Cerebellar nuclear complex (tissue), 1 donor: ENCODE results near the gene PMP22.
"Not testable (repeated sequence)": the region's sequence is repeated elsewhere in the genome, so short reads cannot be mapped to it uniquely, and the experiment has no call there.

Experiments used
- DNase-seq, 2 experiments: peaks; one replicate each; lab custom pipeline; 2025; lab: John Stamatoyannopoulos, UW

PMP22 gene

DNA sequence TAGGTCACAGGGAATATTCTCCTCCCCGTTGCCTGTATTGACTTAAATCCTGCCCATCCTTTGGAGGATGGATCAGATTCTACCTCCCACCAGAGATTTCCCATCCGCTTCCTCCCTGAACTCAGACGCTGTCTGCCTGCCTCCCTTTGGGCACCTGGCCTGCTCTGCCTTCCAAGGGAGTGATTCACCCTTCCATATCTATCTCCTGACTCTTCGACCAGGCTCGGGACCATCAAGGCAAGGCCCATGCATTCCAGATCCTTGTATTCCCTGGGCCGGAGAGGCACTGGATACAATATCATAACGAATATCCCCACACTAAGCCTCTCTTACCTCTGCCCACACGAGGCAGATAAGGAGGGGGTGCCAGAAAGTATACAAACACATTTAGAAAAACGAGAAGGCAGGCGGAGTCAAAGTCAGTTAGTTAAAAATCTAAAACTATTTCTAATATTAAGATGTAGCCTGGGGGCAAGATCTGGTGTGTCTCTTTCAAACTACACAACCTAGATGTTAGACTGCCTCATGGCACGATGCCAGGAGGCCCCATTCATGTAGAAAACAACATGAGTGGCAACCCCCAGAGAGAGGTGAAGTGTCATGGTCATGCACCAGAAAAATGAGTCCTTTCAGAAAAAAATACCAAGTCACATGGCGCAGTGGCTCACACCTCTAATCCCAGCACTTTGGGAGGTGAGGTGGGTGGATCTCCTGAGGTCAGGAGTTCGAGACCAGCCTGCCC, 9.2 kb downstream of the PMP22 start:
- no peak for DNase-seq

DNA sequence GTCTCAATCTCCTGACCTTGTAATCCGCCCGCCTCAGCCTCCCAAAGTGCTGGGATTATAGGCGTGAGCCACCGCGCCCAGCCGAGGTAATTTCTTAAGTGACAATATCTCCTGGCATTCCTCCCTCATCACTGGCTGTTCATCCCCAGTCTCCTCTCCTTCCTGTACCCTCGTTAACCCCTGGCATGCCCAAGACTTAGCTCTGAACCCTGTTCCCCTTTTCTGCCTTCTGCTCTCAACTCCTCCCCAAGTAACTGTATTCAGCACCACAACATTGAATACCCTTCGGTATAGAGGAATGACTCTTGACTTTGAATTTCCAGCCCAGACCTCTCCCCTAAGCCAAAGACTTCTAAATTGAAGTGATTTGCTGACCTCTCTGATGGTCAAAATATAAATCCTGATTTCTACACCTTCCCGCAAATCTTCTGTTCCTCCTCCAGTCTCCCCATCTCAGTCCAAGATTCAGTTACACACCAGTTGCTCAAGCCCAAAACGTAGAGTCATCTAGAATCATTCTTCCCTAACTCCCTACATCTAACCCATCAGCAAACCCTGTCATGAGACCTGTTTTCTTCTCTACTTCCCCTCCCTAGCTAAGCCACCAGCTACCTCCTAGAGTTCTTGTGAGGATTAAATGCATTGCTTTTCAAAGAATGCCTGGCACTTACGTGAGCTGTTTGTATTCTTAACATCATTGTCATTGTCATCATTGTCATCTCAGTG, 14.8 kb downstream of the PMP22 start:
- DNase-seq, result no peak

DNA sequence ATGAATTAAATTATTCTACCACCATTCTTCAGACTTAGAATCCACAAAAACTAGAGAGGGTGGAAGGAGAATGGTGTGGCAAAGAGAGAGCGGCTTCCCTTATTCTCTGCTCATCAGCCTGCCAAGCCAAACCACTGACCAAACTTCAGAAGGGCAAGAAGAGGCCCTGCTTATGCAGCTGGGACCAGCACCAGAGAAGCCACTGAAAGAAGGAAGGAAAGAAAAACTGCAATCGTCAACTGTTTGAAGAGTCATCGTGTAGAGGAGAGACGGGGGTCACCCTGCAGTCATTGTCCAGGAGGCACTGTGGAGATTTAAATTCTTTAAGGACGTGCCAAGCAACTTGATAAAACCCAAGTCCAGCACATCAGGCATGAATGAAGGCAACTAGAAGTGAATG, 15.6 kb downstream of the PMP22 start:
- DNase-seq, result no peak

DNA sequence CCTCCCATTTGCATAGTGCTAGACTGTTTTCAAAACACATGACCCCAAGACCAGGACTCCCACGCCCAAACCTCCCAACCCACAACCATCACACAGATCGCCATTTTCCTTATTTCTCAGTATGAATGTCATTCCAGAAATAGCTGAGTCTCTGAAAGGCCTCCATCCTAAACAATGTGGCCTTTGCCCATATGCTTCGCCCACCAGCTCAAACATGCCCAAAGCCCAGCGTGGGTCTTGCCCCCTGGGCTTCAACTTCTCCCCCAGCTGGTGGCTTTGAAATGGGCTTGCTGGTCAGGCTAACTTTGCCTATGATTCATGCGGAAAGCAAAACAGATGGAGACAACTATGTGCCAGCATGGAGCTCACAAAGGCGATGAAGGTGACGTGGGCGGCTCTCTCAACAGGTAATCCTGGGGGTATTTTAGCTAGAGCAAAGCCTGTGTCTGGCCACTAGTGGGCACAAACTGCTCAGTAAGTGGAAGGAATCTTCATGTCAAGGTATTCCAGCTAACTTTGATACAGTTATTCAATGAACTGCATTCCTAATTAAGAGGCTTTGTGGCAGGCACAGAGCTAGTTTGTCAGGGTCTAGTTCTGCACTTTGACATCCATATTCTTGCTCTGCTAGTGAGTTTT, 17.1 kb downstream of the PMP22 start:
- no peak for DNase-seq

DNA sequence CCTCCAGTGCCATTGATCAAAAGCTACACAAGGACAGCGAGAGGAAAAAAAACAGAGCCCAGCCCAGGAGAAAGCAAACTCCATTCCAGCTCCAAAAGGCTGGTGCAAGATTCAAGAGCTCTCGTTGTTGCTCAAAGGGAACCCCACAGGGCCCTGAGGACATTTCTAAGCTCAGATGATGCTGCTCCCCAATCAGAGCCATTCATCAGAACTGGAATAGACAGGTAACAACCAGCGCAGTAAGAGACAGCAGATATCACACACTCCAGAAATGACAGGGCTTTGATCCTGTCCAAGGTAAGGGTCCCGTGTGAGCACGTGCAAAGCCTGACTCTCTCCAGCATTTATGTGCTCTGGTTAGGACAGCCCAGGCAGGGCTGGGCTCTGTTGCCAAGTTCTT, 20.1 kb downstream of the PMP22 start:
- DNase-seq, result no peak

DNA sequence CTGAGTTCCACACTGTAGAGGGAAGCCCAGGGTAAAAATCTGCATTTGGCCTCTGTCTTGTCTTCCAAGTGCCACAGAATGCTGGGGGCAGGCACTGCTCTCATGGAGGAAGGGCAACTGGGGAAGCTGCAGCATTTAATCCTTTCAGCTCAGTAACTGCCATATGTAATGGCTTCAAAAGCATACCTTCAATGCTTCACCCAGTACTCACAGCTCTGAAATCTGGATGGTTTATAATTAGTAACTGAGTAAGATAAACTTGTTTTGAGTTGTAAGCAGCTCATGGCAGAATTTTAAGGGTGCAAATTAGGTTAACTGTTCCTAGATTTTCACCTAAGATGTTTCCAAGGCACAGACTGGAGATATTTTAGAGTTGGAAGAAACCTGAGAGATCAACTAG, 24.5 kb downstream of the PMP22 start:
- DNase-seq, result no peak

DNA sequence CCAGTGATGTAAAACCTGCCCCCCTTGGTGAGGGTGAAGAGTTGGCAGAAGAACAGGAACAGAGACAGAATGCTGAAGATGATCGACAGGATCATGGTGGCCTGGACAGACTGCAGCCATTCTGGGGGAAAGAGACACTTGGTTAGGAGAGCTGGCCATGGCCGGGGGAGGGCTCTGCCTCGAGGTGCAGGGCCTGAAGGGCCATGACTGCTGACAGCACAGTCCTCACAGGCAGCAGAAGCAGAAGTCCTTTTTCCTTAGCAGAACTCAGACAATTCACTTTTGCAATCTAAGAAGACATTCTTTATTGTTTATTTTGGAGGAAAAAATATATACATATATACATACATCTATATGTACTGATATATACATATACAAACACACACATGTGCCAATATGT, 25.6 kb downstream of the PMP22 start:
- DNase-seq, result no peak

DNA sequence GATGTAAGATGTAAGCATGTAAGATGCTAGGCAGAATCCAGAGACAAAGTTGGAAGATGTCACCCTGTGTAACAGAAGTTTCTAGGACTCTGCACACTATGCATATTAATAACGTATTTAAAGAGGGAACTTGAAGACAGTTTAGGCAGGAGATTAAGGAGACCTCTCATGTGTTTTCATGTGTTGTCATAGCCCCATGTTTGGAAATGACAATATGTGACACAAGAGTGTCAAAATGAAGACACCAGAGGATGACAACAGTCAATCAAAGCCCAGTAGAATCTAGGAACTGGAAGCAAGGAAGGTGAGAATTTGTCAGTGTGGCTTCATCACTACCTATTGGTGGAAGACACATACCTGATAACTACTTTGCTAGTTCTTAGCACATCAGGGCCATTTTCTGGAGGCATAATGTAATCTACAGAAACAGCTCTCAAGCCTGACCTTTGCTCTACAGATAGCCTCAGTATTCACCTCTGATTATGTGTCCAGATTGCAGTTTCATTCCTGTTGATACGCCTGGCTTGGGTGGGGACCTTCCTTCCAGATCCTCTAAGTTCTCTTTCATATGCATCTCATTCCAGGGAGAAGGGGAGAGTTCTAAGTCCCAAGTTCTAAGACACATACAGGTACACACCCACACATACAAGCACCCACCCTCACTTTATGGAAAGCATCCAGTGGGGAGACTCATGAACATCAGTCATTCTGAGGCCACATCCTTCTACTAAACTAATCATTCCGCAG, 26.3 kb downstream of the PMP22 start:
- DNase-seq, result no peak

DNA sequence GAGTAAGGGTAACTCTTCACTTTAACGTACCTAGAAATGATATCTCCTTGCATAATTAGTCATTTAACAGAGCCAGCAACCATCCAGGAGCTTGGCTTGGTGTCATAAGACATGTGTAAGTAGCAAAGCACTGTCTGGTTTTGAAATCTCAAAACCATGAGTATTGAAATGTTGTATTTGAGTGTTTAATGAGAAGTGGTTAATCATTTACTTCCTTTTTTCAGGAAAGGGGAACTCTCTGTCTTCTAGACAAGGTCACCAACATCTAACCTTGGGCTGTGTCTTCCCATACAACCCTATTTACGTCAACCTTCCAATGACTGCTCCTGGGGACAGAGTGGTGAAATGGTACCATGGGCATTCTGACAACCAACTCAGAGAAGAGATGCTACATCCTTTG, 27.1 kb downstream of the PMP22 start:
- no peak for DNase-seq

DNA sequence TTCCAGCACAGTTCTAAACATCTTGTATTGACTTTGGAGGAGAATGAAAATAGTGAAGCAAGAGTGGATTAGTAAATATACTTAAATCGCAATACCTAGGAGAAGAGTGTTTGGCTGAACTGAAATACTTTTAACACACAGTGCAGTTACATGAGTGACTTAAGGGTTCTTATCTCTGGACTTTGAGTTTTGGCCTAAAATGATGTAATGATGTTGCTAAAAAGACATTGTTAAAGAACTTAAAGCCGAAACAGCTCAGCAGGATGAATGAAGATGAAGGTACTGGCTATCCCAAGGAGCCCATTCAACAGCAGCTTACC, 28.1 kb downstream of the PMP22 start:
- DNase-seq, result no peak

DNA sequence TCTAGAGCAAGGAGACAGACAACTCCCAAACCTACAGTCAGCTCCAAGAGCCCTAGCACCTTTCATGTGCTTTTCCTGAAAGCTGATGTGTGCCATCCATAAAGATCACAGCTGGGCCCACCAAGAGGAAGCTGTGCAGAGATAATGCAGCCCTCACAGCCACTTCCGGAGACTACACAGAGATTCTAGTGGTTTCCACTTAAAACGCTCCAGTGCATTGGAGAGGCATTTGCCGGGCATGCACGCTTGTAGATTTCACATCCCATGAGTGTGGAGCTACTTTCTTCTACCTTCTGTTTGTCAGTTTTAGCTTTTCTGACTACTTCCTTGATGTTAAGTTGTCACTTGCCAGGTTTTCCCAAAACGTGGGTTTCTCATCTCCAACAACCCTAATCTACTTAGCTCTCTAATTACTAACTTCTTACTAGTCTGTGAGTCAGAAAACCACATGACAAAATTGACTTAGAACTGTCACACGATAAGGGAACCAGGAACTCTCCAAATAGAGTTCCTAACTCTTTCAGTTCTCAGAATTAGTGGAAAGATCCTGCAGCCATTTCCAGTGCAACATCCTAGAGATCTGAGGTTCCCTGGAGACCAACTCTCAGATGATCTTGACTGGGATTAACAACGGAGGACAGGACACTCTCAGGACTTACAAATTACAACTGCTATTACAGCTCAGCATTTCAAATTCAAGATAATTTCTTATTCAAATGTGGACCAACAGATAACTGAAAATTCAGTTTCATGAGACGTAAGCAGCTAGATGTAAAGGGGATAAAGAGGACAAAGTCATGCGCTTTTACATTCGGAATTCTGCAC, 28.6 kb downstream of the PMP22 start:
- no peak for DNase-seq

DNA sequence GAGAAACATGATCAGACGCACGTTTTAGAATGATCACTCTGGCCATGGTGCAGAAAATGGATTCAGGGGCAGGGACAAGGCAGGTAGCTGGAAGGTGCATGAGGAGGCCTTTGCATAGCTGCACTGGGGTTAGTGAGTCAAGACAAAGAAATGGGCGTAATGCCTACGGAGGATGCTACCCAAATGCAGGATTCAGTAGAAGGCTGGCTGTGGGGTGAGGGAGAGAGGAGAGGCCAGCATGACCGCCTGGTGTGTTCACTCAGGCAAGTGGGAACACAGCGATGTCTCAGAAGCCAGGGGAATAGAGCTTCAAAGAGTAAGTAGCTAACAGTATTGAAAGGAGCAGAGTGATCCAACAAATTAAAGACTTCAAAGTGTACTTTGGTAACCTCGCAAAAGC, 31.2 kb downstream of the PMP22 start:
- no peak for DNase-seq

DNA sequence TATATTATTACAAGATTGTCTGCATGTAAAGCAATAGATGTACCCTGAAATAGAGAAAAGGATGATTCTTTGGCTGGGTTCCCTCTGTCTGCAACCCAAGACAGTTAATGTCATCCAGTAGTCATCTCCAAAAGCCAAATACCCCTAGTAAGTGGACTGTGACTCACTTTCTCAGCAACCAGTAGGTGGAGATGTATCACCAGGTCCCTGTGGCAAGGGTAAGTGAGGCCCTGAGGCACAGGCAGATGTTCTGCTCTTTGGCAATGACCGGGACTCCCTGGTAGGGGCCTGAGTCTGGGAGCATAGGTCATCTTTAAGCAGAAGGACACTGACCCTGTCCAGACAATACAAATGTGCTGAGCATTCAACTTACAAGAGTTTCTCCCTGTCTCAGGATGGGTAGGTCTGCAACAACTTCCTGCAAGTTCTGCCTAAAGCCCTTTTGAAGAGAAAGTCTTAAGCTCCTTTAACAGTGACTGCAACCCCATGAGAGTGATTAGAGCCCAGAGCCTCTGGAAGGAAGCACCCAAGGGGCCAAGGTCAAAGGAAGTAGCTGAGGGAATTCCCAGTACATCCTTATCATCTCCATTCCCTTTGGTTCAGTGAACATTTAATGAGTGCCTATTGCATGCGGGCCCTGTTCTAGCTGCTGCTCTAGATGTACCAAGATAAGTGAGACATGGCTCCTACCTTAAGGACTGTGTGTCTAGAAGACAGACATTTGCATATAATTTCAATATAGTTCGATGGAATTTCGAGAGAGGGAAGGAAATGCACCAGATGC, 31.9 kb downstream of the PMP22 start:
- no peak for DNase-seq

DNA sequence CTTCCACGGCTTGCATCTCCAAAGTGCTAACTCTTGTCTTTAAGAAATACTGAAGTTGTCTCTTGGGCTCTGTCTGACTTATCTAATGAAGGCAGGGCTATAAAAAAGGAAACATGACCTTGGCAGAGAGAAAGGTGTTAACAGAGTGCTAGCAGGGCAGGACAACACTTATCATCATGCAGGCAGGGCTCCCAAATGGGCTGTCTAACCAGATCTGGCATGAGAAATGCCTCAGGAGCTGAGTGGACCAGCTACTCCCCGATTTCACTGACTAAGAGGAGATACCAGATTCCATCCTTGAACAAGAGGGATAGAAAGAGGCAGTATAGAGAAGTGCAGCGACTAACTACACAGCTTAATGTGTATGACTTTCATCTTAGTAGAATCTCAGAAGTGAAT, 32.6 kb downstream of the PMP22 start:
- no peak for DNase-seq

DNA sequence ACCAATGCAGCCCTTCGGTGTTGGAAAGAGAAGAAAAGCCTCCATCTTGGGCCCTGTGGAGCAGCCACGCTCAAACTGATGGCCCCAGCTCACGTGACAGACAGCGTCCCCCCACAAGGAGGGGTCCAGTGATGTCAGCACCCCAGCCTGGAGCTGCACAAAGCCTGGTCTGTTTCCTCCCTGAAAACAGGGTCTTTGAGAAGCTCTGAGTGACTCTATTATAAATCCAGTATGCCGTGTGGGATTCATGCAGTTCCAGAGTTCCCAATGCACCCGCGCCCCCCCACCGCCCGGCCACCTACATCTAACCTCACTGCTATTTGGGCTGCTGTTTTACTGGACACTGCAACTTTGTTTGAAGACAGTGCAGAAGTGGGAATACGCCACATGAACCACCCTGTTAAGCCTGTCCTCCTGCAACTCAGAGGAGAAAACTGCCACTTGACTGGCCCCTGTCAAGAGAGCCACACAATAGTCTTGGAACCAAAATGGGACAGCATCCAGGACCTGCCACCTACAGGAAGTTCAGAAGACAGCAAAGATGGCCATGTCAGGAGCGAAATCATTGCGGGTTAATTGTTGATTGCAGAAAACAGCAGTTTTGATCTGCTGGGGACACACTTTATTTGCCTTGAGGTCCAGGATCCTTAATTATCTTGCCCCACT, 33.1 kb downstream of the PMP22 start:
- no peak for DNase-seq

DNA sequence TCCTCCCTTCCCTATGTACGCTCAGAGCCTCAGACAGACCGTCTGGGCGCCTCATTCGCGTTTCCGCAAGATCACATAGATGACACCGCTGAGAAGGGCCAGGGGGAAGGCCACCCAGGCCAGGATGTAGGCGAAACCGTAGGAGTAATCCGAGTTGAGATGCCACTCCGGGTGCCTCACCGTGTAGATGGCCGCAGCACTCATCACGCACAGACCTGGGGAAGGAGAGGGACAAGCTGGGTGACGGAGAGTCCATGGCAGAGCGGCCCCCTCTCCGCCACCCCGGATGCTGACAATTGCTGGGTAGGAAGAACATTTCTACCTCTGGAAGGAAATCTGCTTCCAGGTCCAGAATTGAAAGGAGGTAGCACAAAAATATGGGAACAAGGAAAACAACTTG, 34.3 kb downstream of the PMP22 start:
- DNase-seq, result no peak

DNA sequence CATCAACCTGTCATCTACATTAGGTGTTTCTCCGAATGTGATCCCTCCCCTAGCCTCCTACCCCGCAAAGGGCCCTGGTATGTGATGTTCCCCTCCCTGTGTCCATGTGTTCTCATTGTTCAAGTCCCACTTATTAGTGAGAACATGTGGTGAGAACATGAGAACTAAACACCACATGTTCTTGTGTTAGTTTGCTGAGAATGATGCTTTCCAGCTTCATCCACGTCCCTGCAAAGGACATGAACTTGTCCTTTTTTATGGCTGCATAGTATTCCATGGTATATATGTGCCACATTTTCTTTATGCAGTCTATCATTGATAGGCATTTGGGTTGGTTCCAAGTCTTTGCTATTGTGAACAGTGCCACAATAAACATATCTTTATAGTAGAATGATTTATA, 43.3 kb downstream of the PMP22 start:
- DNase-seq, result not testable (repeated sequence)

DNA sequence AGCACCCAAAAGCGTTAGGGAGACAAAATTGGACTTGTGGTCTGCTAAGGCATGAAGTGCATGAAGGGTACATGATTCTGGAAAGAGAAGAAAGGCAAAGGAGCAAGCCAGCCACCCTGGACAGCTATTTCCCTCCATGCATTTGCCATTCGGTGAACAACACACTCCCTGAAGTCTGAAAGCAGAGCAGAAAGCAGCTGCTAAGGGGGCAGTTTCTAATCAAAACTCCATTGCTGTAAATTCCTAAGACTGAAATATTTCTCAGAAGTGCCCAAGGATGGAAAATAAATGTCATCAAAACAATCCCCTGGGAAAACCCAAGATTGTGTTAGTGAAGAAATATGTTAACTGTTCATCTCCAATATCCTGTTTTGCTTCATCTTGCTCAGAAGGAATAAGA, 44.3 kb downstream of the PMP22 start:
- DNase-seq, result no peak

DNA sequence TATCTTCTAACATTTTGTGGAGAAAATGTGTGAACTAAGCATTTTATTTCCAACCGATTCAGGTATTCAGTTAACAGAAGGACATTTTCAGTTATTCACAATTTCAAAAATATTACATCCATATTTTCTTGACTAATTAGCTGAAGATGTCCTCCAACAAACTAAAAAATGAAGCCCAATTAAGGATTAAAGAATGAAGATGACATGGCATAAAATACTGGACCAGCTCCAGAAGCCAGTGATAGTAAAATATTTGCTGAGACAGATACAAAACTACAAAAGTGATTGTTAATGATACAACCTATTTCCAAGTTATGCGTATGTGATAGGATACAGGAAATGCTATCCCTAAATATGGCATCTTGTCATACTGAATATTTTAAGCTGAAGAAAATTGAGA, 48.6 kb downstream of the PMP22 start:
- no peak for DNase-seq

DNA sequence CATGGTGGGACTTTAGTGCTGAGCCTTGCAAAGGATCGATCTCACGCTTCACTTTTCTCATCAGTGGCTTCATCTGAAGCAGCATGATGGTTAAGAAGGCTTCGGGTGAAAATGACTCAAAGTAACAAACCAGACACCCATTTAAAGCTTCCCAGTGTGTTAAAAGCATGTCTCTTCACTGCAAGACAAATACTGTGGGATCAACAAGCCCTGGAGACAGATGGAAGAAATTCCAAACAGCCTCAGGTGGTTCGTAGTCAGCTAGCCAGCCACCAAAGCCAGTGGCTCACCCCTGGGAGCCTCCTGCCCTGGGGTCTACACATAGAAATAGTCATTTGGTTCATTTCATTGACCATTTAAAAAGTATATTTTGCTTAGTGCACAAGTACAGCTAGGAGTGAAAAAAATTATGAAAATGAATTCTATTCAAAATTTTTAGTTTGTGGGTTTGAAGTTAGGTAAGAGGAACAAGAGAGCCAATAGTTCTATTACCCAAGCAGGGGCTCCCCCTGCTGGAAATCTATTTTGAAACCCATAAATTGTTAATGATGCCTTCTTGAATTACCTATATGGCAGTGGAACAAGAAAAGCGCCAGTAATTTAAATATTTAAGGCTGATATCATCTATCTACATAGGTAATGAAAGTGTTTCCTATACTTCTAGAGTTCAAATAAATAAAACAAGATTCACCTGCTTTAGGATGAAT, 51.6 kb downstream of the PMP22 start:
- no peak for DNase-seq
